ENCODE measurements around the gene ZKSCAN7. TPM values are rescaled to one million over a fixed set of nuclear protein-coding genes. Genes with fewer than 3 reads are reported as not detected.
"Not testable (repeated sequence)": the region's sequence is repeated elsewhere in the genome, so short reads cannot be mapped to it uniquely, and the experiment has no call there.

Gene ZKSCAN7
- total and polyA plus RNA-seq, 8 donors: 1.3 to 5.2 (median 2.3) TPM

DNA sequence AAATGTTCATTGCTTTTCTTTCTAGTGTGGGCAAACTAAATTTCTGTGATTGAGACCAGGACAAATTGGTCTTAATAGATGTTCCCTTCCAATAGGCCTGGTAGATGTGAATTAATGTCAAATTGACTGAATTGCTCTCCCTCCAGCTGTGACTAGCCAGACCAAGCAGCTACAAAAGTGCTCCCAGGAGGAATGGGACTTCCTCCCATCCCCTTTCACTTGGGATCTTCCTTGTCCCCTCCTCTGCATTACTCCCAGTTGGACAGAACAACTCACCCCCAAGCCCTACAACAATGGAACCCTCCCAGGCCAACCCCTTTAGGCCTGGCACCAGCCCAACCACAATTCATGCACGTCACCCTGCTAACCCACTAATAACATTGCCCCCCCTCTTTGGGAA is 19.6 kb upstream of the ZKSCAN7 start:
- TF ChIP-seq, protein P1, sequence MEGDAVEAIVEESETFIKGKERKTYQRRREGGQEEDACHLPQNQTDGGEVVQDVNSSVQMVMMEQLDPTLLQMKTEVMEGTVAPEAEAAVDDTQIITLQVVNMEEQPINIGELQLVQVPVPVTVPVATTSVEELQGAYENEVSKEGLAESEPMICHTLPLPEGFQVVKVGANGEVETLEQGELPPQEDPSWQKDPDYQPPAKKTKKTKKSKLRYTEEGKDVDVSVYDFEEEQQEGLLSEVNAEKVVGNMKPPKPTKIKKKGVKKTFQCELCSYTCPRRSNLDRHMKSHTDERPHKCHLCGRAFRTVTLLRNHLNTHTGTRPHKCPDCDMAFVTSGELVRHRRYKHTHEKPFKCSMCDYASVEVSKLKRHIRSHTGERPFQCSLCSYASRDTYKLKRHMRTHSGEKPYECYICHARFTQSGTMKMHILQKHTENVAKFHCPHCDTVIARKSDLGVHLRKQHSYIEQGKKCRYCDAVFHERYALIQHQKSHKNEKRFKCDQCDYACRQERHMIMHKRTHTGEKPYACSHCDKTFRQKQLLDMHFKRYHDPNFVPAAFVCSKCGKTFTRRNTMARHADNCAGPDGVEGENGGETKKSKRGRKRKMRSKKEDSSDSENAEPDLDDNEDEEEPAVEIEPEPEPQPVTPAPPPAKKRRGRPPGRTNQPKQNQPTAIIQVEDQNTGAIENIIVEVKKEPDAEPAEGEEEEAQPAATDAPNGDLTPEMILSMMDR (IDR thresholded peaks at IDR 0.05): no peak
- no peak overlapping the region for H3K4me3 ChIP-seq
- ATAC-seq: no peak
- intact Hi-C loops (cut with DNase I): loop anchor here in 1 of 3 donors (10.0 kb wide), 1 partner anchor 379 kb away; no protein-coding TSS in a partner anchor
- H3K27ac ChIP-seq: no peak overlapping the region
- DNase-seq: no peak
- no peaks in the 10 kb centered on the region for H3K36me3 ChIP-seq
- no peaks in the 10 kb centered on the region for H3K4me1 ChIP-seq
- peaks cover 0 to 15% (median 1%) of the 10 kb centered on the region in 4 donors for H3K27me3 ChIP-seq
- 0 to 9% methylated on average over 1 of the region's 1 CpG for WGBS, 2 donors
- FAIRE-seq: no peak
- no peaks in the 10 kb centered on the region for H3K9me3 ChIP-seq

DNA sequence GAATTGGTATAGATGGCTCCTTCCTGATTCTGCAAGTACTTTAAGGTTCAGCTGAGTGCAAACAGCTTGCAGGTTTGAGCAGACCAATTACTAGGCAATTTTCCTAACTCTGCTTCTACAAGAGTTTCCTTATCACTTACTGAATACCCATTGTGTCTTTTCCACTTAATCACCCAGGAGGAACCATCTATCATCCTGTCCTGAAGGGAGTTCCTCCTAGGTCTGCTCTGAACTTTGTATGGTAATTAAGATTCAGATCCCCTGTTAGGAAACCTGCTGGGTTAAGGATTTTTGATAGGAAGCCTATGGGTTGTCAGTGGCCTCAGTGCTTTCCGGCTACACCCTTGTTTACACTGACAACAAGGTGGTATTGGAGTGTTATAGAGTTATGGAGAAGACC is 10.2 kb upstream of the ZKSCAN7 start:
- FAIRE-seq; intact Hi-C loops (cut with DNase I); H3K27ac ChIP-seq; H3K4me1 ChIP-seq; H3K9me3 ChIP-seq; ATAC-seq; H3K4me3 ChIP-seq; DNase-seq; H3K36me3 ChIP-seq; H3K27me3 ChIP-seq: not testable (repeated sequence)
- WGBS, 2 donors: 35 to 45% methylated on average over 1 of the region's 1 CpG

DNA sequence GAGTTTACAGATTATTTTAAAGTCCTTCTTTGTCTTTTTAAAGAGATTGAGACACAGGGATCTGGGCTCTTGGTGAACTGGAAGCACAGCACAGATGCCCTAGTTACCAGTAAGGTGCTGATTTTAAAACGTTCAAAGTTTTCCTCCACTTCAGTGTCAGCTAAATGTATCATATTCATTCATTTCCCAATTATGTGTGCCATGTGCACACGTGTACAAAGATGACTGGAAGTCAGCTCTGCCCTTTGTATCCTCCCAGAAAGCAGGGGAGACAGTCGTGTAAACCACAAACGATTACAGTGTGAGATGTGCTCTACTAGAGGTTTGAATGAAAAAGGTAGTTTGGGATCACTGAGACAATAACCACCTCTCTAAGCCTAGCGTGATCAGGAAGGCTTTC is 730 bp downstream of the ZKSCAN7 start:
- intact Hi-C loops (cut with DNase I): no loop called here
- FAIRE-seq (no peak), ATAC-seq (peak in 2 of 4 donors; percentile 7 to 15), DNase-seq (no peak)
- Histone ChIP-seq H3K27ac (peak overlapping the region in 1 of 4 donors; percentile 71), H3K27me3 (peaks cover 0 to 4% (median 0%) of the 10 kb centered on the region in 4 donors), H3K4me1 (peaks cover 5 to 11% (median 7%) of the 10 kb centered on the region in 3 donors), H3K36me3 (no peaks in the 10 kb centered on the region), H3K9me3 (no peaks in the 10 kb centered on the region), H3K4me3 (peak overlapping the region; percentile 61 to 88 (median 73))
- WGBS, 2 donors: 13% methylated on average over 5 of the region's 5 CpGs
- TF ChIP-seq, protein P1 (IDR thresholded peaks at IDR 0.05): no peak

DNA sequence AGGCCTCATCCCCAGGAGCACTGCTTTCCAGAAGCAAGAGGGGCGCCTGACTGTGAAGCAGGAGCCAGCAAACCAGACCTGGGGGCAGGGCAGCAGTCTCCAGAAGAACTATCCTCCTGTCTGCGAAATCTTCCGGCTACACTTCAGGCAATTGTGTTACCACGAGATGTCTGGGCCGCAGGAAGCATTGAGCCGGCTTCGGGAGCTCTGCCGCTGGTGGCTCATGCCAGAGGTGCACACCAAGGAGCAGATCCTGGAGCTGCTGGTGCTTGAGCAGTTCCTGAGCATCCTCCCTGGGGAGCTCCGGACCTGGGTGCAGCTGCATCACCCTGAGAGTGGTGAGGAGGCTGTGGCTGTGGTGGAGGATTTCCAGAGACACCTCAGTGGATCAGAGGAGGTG is 2.1 kb downstream of the ZKSCAN7 start:
- 97 to 98% methylated on average over 9 of the region's 9 CpGs for WGBS, 2 donors
- H3K27ac ChIP-seq: no peak overlapping the region
- DNase-seq (no peak), ATAC-seq (no peak), FAIRE-seq (no peak)
- H3K4me1 ChIP-seq: peaks cover 5 to 11% (median 7%) of the 10 kb centered on the region in 3 donors
- peaks cover 0 to 3% (median 0%) of the 10 kb centered on the region in 4 donors for H3K27me3 ChIP-seq
- H3K9me3 ChIP-seq: no peaks in the 10 kb centered on the region
- peaks cover 0 to 3% (median 0%) of the 10 kb centered on the region in 3 donors for H3K36me3 ChIP-seq
- no peak overlapping the region for H3K4me3 ChIP-seq
- TF ChIP-seq, protein P1 (IDR thresholded peaks at IDR 0.05): no peak
- intact Hi-C loops (cut with DNase I): no loop called here

DNA sequence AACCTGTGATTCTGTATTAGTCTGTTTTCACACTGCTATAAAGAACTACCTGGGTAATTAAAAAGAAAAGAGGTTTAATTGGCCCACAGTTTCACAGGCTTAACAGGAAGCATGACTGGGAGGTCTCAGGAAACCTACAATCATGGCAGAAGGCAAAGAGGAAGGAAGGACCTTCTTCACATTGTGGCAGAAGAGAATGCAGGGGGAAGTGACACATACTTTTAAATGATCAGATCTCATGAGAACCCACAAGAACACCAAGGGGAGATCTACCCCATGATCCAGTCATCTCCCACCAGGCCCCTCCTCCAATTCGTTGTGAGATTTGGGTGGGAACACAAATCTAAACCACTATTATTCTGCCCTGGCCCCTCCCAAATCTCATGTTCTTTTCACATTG is 6.1 kb downstream of the ZKSCAN7 start:
- intact Hi-C loops (cut with DNase I): no loop called here
- FAIRE-seq (no peak), ATAC-seq (no peak), DNase-seq (no peak)
- 88 to 91% methylated on average over 1 of the region's 1 CpG for WGBS, 2 donors
- no peak overlapping the region for H3K4me3 ChIP-seq
- H3K27ac ChIP-seq: no peak overlapping the region
- TF ChIP-seq, protein P1 (IDR thresholded peaks at IDR 0.05): no peak
- peaks cover 1 to 4% (median 1%) of the 10 kb centered on the region in 3 donors for H3K4me1 ChIP-seq
- H3K36me3 ChIP-seq: peaks cover 0 to 6% (median 0%) of the 10 kb centered on the region in 3 donors
- H3K27me3 ChIP-seq: no peaks in the 10 kb centered on the region
- H3K9me3 ChIP-seq: no peaks in the 10 kb centered on the region

All from pancreas (tissue), 10 donors.